Stimulated activated CD4-positive, alpha-beta T cell treated with anti-CD3 and anti-CD28 coated beads, Interleukin-12 subunit alpha, Interleukin-12 subunit beta, amount 100 ng/mL, for 4 hours (primary cell): ENCODE results near the gene PDC.
"Not testable (repeated sequence)": the region's sequence is repeated elsewhere in the genome, so short reads cannot be mapped to it uniquely, and the experiment has no call there.

Experiments used
- DNase-seq: peaks from one replicate; pipeline ENCODE4 v3.0.0-alpha.2; 2020

Gene PDC

DNA sequence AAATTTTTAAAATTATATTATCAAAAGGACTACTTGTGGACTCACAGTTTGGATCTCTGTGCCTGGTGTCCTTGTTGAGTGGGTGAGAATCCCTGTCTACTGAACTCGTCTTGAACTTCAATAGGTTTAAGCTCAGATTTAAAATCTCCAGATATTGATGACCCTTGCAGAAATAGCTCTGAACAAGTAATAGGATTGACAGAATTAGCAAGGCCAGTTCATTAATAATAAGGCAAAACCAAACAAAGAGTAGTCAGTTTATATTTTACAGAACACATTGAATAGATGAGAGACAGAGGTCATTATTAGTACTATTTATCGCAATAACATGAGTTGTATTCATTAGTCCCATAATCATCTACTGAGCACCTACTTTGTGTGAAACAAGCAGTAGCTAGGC lies at the start of gene PDC:
Gene PDC (minus strand): TSS at position 101 of the 400 bp plus-strand sequence. CDS start 11,655 bp downstream, outside the sequence.
- no peak for DNase-seq

DNA sequence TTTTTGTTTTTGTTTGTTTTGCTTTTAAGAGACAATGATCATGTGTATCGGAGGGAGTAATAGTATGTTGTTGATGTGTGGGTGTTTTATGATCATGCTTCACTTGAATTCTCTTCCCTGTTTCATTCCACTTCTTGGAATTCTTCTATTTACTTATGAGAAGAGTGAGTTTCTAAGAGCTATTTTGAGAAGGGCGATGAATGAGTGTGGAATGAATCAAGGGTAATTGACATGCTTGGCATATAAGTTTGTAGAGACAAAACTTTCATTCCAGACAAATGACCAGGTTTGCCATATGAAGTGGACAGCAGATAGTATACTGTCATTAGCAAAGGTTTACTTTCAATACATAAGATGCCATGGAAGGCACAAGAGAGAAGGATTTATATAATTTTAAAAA lies 42.3 kb upstream of the PDC start:
- no peak for DNase-seq

DNA sequence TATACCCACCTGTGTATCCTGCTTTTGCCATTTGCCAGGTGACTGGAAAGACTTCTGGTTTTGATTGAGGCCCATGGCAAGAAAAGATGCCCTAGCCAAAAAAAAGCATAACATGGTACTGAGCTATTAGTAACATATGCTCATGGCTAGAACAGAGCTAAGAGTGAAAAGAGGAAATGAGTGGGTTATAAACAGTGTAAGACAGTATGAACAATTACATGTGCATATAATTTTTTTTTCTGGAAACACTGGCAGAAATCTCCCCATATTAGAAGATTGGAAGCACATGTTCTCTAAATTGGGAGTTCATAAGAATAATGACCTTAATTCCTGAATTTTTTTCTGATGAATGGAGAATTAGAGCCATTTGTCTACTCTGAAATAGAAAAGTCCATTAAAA lies 41.2 kb upstream of the PDC start:
- DNase-seq: no peak

DNA sequence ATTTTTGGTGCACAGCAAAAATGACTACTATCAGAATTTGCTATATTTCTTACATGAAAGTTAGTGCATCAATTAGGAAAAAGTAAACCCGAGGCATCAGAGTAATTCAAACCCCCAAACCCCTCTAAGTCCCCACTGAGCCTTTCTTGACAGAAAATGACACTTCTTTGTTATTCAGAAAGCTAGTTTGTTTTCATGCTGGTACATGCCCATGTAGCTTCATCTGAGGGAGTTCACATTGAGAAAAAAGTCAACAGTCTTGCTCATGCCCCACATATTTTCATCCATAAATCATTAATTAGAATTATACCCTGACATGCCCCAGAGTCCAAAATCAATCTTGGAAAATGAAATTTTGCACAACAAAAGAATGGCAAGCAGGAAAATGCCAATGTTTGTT lies 39.9 kb upstream of the PDC start:
- DNase-seq: no peak

DNA sequence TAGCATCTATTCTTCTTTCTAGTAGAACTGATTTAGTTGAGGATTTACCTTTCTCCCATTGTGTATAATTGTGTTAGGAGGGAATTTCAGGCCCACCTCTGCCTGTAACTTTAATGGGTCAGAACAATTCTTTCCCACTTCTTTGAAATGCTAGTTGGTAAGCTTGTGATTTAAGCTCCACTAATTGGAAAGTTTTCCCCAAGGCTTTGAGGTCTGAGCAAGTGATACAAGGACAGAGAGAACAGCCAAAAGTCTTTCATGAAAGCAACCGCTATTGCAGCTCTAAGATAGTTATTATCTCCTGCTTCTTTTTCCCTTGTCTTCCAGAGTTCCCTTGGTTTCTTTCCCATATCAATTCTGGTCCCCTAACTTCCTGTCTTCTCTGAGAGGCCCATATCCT lies 38.7 kb upstream of the PDC start:
- DNase-seq: no peak

DNA sequence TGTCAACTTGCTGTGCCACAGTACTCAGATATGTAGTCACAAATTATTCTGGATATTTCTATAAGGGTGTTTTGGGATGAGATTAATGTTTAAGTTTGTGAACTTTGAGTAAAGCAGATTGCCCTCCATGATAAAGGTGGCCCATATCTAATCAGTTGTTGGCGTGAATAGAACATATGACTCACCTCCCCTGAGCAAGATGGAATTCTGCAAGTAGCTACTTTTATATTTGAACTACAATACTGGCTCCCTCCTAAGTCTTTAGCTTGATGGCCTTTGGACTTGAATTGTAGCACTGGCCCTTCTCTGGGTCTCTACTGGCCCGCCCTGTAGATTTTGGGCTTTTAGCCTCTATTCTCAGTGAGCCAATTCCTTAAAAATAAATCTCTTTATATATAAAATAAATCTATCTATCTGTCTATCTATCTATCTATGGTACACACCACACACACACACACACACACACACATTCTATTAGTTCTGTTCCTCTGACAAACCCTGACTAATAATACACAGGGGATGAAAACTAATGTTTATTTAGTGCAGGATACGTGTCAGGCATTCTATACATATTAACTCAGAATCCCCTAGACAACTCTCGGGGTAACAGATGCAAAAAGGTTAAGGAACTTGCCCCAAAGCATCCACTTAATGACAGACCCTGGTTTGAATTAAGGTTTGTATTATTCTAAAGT lies 37.9 kb upstream of the PDC start:
- no peak for DNase-seq

DNA sequence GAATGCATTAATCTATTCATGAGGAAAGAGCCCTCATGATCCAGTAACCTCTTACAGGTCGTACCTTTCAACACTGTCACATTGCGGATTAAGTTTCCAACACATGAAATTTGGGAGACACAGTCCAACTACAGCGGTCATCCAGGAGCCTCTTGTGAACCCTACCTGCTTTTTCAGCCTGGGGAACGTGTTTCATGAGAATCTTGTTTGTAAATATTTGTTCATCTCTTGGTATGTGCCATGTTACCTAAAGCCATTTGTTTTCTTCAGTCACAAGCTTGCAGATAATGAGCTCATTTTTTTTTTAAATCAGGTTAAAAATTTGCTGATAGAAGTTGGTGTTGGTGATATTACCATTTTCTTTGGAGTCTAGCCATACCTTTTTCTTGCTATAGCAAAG lies 37.2 kb upstream of the PDC start:
- no peak for DNase-seq

DNA sequence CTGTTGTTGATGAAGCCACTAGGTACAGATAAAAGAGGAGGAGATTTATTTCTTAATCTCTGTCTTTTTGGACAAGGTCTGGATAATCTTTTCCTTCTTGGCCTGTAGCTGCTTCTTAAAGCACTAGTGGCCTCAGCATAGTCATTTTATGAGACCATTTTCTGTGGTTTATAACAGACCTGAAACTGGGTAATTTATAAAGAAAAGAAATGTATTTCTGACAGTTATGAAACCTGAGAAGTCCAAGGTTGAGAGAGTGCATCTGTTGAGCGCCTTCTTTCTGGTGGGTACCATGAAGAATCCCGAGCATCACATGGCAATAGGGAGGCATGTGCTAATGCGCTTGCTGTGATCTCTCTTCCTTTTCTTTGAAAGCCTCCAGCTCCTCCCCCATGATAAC lies 36.7 kb upstream of the PDC start:
- DNase-seq: no peak

DNA sequence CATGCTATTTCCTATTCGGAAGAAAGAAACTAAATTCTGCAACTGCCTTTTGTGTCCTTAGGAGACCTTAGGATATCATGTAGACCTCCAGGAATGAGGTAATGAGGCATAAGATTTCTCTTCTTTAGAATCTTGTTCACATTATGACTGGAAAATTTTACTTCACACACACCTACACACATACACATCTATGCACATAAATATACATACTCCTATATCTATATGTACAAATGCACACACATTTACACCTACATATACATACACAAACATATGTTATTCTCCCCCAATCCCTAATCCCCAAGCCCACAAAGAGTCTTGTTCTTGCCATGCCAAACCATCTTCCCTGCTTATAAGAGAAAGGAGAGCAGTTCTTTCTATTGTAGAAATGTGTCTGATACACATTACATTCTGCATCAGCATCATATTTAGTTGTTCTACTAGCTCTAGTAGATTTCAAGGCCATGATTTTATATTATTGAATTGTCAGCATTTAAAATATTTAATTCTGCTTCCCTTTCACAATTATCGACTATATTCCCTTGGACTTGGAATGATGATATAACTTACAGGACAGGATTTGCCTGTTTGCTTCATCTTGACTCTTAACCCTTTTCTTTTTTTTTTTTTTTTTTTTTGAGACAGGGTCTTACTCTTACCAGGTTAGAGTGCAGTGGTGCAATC lies 35.4 kb upstream of the PDC start:
- no peak for DNase-seq

DNA sequence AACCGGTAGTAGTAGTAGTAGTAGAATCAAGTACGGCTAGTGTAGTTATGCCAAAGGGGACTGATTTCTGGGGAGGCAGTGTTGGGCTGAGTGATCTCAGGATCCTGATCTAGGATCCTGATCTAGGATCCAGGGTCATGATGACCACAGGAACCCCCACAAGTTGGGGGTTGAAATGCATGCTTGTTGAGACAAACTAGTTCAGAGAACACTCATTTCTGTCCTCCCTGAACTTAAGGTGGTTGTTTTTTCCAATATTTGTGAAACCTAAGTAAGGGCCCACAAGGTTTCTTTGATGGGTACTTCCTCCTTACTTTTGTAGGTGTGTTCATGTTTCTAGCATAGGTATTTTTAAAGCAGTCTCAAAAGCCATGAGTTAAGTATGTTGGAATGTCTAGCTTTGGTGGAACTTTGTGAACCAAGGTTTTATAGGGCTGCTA lies 33.9 kb upstream of the PDC start:
- no peak for DNase-seq

DNA sequence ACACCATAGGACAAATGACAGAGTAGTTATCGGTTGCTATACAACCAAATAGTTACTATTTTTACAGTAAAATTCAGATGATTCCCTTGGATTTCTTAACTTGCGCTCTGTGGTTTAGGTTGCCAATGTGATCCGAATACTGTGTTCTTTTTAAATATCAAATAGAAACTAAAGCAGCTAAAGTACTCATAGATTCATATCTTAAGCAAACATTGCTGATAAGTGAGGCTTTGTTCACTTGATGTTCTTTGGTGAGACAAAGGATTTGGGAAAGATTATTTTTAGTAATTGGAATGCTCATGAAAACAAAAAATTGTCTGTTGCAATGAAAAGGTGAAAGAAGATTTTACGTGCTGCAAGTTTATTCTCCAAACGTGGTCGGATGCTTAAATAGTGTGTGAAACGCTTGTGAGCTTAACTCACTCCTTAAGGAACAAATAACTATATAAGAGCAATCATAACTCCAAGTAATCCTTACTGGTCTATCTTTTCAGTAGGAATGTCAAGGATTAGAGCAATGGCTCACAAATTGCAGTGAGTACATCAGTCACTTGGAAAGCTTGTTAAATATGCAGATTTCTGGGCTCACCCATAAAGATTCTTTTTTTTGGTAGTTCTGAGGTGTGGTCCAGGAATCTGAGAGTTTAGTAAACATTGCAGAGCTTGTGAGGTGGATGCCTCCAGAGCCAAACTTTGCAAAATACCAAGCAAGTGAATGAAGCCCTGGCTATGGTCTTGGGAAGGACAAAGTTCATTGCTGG lies 31.8 kb upstream of the PDC start:
- DNase-seq: no peak

DNA sequence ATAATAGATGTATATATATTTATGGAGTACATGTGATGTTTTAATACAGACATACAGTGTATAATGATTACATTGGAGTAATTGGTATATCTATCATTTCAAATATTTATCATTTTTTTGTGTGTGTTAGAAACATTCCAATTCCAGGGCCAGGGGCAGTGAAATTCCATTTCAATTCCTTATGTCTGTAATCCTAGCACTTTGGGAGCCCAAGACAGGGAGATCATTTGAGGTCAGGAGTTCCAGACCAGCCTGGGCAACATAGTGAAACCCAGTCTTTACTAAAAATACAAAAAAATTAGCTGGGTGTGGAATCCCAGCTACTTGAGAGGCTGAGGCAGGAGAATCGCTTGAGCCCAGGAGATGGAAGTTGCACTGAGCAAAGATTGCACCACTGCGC lies 30.4 kb upstream of the PDC start:
- no peak for DNase-seq

DNA sequence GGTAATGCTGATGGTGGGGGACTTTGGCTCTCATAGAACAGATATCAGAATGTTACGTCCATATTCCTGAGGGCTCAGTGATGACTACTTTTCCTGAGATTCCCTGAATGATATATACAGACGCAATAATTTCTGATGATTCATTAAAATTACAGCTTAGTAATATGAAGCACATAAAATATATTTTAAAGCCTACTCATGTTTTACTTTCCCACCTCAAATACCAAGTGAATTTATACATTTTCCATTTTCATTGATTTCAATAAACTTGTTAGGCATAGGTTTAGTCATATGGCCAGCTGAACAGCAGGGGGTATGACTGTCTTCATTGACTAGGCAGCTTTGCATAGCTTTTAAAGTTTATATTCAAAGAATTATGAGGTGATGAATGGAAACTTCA lies 26.2 kb upstream of the PDC start:
- DNase-seq: no peak

DNA sequence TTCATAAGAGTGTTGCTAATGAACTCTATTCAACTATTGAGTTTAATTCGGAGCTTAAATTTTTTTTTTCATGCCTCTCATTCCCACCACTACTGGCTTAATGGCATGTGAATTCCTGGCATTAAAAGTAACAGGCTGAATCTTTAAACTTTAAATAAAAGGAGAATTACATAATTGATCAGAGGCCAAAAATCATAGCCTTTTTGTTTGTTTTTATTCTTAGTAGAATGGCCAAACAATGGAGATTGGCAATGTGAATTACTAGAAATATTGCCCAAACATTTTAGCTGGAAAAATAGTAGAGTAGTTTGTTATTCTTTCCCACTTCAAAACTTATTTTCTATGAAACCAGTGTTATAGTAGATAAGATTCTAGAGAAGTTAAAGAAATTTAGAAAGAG lies 25.1 kb upstream of the PDC start:
- DNase-seq: no peak

DNA sequence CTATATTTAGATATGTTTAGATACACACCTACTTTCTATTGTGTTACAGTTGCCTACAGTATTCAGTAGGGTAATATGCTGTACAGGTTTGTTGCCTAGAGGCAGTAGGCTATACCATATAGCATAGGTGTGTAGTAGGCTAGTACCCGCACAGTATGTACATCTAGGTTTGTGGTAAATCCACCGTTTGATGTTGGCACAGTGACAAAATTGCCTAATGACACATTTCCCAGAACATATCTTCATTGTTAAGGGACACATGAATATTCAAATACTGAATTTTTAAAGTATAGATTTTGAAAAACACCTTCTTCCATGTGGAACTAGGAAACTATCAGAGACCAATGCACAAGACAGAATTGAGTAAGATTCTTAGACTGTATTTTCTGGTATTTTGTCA lies 22.6 kb upstream of the PDC start:
- no peak for DNase-seq

DNA sequence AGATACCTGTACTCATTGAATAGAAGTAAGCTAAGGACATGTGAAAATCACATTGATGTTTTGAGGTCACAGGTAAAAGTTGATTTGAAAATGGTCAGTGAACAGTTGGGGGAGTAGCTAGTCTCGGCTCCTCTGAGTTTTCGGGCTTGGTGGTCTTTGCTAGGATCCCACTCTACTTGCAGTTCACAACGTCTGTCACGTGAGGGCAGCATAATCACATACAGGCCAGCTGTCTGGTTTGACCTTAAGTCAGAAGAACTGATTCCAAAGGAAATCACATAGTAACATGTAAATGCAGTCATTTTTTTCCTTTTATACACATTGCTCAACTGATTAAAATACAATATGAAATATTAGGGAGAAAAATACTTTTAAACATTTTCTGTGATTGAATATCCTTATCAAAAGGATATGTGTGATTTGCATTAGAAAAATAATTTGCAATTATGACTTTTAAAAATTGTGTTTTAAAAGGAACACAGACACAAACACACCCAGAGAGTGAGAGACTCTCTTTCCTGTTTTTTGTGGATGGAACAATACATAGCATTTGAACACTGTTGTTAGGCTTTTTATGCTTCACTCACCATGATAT lies 21.8 kb upstream of the PDC start:
- peak; percentile 30 for DNase-seq

DNA sequence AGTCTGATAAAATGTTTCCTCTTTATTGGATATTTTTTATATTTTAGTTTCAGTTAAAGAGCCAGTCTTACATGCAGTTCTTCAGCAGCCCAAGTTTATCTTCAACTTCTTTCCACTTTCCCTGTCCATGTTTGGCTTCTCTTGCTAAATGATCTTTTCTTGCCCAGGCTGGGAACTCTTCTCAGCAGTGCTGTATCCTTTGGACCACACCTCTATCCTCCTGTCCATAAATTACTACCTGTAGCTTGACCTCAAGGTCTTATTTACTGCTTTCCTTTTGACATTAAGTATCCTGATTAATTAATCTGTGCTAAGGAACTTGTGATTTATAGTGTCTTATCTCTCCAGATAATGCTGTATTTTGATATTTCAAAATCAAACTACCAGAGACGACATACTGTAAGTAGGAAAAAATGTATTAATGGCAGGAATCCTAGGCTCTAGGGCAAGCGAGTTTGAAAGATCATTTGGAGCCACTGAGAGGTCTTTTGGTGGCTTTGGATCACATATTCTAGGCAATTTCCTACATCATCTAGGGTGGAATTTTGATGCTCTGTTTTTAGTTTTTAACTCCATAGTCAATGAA lies 20.5 kb upstream of the PDC start:
- DNase-seq: no peak

DNA sequence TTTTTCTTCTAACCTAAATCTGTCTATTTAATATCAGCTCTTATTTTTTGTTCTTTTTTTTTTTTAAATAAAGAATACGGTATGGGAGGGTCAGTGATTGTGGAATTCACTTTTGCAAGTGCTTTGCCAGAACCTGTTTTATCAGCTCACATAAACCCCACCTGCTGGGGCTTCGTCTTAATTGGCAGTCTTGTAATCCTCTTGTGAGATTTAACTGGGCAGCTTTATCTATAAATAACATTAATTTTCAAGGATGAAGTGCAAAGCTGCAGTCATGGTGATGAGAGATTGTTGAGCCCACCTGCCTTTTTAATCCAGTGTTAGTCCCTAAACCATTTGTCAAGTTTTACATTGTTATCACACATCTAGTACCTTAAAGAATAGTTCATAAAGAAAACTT lies 18.2 kb upstream of the PDC start:
- no peak for DNase-seq

DNA sequence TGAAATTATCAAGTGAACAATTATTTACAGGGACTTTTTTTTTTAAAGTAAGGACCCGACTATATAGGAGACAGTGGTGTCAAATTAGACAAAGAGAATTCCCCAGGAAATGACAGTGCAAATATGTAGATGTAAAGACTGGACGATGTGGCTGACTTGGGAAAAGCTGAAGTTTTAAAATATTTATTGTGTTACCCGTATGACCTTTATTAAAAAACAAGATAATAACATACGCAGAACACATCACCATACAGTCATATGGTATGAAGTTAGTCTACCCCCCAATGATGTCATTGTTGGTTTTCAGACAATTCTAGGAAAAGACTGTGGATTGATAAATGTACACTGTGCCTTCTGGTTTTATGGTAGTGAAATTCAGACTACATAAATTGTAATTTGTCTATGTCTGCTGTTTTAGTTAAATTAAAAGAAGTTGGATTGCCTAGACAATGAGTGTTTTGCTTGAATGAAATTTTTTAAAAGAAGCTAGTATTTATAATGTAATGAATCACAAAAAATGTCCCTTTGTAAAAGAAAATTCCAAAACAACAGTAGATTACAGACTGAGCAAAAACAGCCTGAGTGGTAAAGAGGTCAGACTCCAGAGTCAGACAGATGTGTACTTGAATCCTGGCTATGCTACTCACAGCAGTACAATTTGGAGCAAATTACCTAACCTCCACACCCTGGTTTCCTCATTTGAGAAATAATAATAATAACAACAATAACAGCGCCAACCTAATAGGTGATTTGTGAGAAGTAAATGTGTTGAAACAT lies 15.5 kb upstream of the PDC start:
- no peak for DNase-seq

DNA sequence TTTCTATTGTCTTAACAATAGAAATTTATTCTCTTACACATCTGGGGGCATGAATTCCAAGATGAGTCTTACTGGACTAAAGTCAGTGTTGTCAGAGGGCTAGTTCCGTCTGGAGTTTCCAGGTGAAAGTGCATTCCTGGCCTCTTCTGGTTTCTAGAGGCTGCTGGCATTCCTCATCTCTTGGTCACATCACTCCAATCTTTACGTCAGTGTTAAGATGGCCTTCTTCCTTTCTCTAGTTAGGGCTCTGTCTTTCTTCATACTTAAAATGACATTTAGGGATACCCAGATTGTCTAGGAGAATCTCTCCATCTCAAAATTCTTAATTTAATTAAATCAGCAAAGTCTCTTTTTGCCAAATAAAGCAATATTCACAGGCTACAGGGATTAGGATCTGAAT lies 13.3 kb upstream of the PDC start:
- no peak for DNase-seq

DNA sequence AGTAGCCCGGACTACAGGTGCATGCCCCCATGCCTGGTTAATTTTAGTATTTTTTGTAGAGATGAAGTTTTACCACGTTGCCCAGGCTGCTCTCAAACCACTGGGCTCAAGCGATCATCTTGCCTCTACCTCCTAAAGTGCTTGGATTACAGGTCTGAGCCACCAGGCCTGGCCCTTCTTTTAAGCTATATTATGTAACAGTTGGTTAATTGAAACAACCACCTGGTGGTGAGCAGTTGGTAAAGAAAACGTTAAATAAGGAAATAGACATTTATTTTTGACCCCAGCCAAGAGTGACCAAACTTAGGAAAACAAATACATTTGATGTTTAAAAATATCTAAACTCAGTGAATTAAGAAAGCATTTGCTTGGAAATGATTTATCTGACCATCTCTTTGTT lies 12.1 kb upstream of the PDC start:
- DNase-seq: no peak

DNA sequence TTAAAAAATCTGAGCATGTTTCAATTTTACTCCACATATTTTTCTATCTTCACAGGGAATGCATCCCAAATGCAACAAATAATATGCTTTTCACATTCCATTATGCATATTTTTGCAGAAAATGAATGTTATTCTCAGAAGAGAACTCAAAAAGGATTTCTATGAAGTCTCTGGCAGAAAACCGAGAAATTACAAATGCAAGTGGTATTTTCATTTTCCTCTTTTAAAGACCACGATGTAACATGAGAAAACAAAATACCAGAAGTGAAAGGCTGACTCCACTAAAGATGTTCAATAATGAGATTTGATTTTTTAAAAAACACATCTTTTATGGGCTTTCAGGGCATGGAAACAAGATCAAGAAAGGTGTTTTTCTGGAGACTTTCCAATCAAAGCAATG lies 5.0 kb upstream of the PDC start:
- no peak for DNase-seq

DNA sequence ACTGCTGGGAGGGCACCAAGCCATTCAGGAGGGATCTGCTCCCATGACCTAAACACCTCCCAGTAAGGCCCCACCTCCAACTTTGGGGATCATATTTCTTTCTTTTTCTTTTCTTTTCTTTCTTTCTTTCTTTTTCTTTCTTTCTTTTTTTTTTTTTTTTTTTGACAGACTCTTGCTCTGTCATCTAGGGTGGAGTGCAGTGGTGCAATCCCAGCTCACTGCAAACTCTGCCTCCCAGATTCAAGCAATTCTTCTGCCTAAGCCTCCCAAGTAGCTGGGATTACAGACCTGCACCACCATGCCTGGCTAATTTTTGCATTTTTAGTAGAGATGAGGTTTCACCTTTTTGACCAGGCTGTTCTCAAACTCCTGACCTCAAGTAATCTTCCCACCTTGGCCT lies 4.6 kb upstream of the PDC start:
- DNase-seq: not testable (repeated sequence)
